ENCODE results near the gene AAMP.

GRCh38 chr2:218286570-218287459 is 16.9 kb upstream of the AAMP start:
- TF ChIP-seq CTCF (IDR thresholded peaks at IDR 0.05; ENCODE audit: low read length) (no peak), EZH2 (IDR thresholded peaks at IDR 0.05; ENCODE audit: borderline replicate concordance, low read length) (no peak)
